Rectal smooth muscle tissue (tissue), 1 donor: ENCODE measurements around the gene WASF2.
"Not testable (repeated sequence)": the region's sequence is repeated elsewhere in the genome, so short reads cannot be mapped to it uniquely, and the experiment has no call there.

Experiments used
- H3K27ac ChIP-seq: one replicate; pipeline ENCODE4 v1.7.0; 2013; ENCODE audit warnings: low read depth, low read length, inconsistent platforms
- H3K27me3 ChIP-seq: one replicate; pipeline ENCODE4 v1.7.0; 2013; ENCODE audit warnings: low read length; ENCODE audit not compliant: control insufficient read depth, insufficient read depth
- H3K36me3 ChIP-seq: one replicate; pipeline ENCODE4 v1.7.0; 2013; ENCODE audit warnings: low read length; ENCODE audit not compliant: control insufficient read depth, insufficient read depth
- H3K4me1 ChIP-seq: one replicate; pipeline ENCODE4 v1.7.0; 2013; ENCODE audit warnings: low read length; ENCODE audit not compliant: control insufficient read depth, insufficient read depth
- H3K4me3 ChIP-seq: one replicate; pipeline ENCODE4 v1.7.0; 2013; ENCODE audit warnings: low read length
- H3K9ac ChIP-seq: one replicate; pipeline ENCODE4 v1.7.0; 2013; ENCODE audit warnings: low read length

Gene WASF2, protein sequence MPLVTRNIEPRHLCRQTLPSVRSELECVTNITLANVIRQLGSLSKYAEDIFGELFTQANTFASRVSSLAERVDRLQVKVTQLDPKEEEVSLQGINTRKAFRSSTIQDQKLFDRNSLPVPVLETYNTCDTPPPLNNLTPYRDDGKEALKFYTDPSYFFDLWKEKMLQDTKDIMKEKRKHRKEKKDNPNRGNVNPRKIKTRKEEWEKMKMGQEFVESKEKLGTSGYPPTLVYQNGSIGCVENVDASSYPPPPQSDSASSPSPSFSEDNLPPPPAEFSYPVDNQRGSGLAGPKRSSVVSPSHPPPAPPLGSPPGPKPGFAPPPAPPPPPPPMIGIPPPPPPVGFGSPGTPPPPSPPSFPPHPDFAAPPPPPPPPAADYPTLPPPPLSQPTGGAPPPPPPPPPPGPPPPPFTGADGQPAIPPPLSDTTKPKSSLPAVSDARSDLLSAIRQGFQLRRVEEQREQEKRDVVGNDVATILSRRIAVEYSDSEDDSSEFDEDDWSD

DNA sequence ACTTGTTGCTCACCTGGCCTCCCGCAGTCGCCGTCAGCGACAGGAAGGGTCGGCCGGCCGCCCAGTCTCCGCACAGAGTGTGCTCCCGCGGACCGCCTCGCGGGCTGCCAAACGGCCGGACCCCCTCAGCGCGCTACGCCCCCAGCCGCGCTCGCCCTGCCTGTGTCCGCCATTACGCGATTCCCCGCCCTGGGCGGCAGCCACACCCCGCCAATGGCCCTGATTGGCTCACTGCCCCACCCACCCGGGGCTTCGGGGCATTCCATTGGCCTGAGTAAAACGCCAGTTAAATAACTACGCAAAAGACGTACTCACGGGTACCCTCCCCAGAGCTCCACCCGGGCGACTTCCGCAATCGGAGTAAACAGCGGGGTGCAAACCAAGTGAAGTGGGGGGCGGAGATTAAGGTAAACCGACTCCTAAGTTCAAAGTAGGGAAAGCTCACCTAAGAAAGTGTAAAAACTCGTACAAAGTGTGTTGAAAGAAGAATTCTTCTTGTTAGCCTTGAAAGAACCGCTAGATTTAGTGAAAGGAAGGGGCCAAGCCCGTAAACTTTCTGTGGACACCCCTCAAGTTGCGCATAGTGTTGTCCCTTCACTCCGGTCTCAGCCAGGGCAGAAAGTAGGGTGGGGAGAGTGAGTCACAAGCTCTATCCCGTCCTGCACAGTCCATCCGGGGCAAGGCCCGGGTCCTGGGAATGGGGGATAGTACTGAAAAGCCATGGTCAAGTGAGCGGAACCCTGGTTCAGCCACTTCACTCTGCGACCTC is at the start of gene WASF2:
WASF2 (minus strand) TSS at position 195 of the 769 bp plus-strand sequence. CDS start 61,277 bp downstream, outside the sequence.
- Histone ChIP-seq H3K27ac (peak within 1 kb of the TSS; percentile 95), H3K36me3 (no peaks in the 10 kb centered on the region), H3K9ac (peak within 1 kb of the TSS; percentile 94), H3K27me3 (no peaks in the 10 kb centered on the region), H3K4me3 (peak within 1 kb of the TSS; percentile 73), H3K4me1 (peaks cover 24% of the 10 kb centered on the region)

DNA sequence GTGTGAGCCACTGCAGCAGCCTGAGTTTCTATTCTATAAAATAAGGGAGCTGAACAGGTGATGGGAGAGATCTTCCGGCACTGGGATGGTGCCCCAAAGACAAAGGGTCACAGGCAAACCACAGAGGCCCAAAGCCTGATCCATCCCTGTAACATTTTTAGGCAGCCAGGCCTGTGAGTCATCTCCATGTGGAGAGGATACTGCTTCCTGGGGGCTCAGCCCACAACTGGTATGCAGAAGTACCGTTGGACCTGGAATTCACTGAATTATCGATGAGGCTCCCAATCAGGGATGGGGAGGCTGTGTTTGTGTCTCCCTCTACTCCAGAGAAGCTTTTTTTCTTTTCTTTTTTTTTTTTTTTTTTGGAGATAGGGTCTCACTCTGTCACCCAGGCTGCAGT is 48.8 kb upstream of the WASF2 start:
- peaks cover 59% of the 10 kb centered on the region for H3K4me1 ChIP-seq
- peaks cover 2% of the 10 kb centered on the region for H3K36me3 ChIP-seq
- no peak overlapping the region for H3K4me3 ChIP-seq
- H3K9ac ChIP-seq, result no peak overlapping the region
- H3K27ac ChIP-seq, result peak overlapping the region; percentile 43
- no peaks in the 10 kb centered on the region for H3K27me3 ChIP-seq

DNA sequence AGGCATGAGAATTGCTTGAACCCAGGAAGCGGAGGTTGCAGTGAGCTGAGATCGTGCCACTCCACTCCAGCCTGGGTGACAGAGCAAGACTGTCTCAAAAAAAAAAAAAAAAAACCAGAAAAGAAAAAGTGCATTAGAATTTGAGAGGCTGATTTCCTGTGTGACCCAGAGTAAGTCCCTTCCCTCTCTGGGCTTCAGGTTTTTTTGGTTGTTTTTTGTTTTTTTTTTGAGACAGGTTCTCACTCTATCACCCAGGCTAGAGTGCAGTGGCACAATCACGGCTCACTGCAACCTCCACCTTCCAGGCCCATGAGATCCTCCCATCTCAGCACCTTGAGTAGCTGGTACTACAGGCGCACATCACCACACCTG is 48.3 kb upstream of the WASF2 start:
- Histone ChIP-seq H3K4me1 (peaks cover 58% of the 10 kb centered on the region), H3K27ac (peak overlapping the region; percentile 43)
- not testable (repeated sequence) for H3K36me3 ChIP-seq, H3K9ac ChIP-seq, H3K4me3 ChIP-seq, H3K27me3 ChIP-seq

DNA sequence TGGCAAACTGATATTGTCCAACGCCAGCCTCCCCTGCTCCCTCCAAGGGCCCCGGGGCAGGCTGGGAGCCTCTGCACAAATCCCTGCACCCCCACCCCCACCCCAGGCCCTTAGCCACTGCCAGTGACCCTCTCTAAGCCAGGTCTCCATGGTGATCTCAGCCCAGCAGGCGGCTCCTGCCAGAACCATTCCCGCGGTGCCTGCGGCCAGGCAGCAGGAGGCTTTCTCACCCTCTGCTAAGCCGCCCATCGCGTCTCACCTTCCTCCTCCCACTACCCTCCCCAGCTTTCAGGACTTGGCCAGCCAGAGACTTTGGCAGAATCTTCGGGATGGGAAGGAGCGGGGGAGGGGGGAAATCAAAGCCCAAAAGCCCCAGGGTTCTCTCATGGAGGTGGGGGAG is 46.8 kb upstream of the WASF2 start:
- Histone ChIP-seq H3K27me3 (no peaks in the 10 kb centered on the region), H3K9ac (no peak overlapping the region), H3K4me1 (peaks cover 43% of the 10 kb centered on the region), H3K4me3 (no peak overlapping the region), H3K27ac (peak overlapping the region; percentile 83), H3K36me3 (peaks cover 4% of the 10 kb centered on the region)

DNA sequence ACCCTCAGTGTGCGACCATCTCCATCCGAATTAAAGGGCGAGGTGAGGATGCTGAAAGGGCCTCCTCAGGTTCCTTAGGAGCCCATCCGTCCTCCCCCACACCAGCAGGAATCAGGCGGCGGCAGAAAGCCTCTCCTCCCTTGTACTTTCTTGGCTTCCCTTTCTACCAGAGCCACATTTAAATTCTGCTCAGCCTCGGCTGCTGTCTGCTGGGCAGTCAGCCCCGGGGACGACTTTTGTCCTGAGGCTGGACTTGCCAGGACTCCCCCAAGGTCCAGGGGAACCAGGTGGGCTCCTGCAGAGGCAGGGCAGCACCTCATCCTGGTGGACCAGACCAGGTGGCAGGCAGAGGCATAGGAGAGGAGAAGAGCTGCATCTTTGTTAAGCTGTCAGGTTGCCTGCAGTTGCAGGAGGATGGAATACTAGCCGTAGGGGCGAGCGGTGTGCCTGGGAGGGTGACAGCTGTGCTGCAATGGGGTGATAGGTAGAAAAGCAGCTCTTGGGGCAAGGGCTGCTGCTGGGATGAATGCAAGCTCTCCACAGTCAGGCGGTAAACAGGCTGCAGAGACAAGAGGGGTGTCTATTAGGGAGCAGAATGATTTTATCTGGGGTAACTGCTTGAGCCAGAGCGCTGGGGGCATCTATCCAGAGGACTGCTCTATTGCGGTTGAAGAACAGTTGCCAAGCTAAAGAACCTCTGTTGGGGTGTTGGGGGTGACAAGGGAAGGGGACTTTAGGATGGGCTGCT is 46.2 kb upstream of the WASF2 start:
- no peaks in the 10 kb centered on the region for H3K27me3 ChIP-seq
- no peak overlapping the region for H3K4me3 ChIP-seq
- H3K4me1 ChIP-seq, result peaks cover 42% of the 10 kb centered on the region
- no peak overlapping the region for H3K9ac ChIP-seq
- H3K36me3 ChIP-seq, result peaks cover 4% of the 10 kb centered on the region
- peak overlapping the region; percentile 83 for H3K27ac ChIP-seq

DNA sequence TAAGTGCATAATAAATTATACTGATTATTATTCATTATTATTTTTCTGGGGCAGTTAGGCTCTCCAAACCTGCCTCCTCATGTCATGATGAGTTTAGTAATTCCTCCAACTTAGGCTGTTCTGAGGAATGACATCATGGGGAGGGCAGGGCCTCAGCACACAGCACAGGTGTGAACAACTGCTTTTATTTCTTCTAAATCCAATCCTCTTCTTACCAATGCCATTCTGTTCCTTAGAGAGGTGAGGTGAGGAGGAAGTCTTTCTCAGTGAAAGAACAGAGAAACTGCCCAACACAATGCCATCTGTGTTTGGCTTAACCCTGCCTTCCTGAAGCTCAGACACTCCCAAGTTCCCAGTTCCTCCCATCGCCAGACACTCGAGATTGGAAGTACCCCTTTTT is 45.4 kb upstream of the WASF2 start:
- Histone ChIP-seq H3K4me1 (peaks cover 39% of the 10 kb centered on the region), H3K9ac (no peak overlapping the region), H3K4me3 (no peak overlapping the region)

DNA sequence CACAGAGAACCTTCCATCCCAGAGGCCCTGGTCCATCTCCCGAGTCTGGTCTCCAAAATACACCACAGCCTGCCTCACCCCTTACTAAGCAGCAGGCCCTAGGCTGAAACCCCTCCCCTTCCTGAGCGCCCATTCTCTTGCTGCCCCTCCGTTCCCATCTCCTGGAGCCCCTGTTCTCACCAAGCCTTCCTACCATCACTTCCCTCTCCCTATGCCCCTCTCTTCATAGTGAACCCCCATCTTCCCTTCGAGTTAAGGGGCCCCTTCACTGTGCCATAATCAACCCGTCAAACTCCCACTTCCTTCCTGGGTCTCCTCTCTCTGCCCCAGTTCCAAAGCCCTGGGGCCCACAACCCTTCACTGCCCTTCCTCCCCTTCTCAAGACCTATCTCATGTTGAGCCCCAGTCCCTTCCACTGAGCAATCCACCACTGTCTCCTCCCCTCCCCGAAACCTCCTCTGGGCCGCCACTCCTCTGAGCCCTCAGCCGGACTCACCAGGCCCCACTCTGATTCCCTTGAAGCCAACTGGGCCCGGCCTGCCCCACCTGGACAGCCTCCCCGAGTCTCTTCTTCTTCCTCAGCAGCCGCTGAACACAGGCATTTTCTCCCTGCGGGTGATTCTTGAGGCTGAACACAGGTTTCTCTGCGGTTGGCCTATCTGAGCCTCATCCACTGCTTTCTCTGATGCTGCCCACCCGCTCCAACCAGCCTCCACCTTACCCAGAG is 42.2 kb upstream of the WASF2 start:
- Histone ChIP-seq H3K4me1 (peaks cover 39% of the 10 kb centered on the region), H3K4me3 (no peak overlapping the region), H3K27me3 (no peaks in the 10 kb centered on the region), H3K9ac (no peak overlapping the region), H3K27ac (no peak overlapping the region), H3K36me3 (peaks cover 4% of the 10 kb centered on the region)

More for the DNA sequence above, 45.4 kb upstream of the WASF2 start:
- Histone ChIP-seq H3K27me3 (no peaks in the 10 kb centered on the region), H3K27ac (peak overlapping the region; percentile 83), H3K36me3 (peaks cover 4% of the 10 kb centered on the region)

DNA sequence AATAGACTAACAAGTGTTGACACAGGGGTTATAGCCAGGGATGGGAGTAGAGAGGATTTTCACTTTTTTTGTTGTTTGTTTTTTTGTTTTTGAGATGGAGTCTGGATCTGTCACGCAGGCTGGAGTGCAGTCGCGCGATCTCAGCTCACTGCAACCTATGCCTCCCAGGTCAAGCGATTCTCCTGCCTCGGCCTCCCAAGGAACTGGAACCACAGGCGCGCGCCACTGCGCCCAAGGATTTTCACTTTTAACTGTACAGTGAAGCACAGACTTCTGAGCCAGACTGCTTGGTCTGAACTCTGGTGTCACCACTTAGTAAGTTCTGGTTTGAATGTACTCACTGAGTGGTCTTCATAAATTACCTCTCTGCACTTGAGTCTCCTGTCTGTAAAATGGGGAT is 40.2 kb upstream of the WASF2 start:
- Histone ChIP-seq H3K9ac (no peak overlapping the region), H3K36me3 (peaks cover 4% of the 10 kb centered on the region), H3K27me3 (no peaks in the 10 kb centered on the region), H3K4me3 (no peak overlapping the region), H3K4me1 (peaks cover 37% of the 10 kb centered on the region), H3K27ac (peak overlapping the region; percentile 84)

DNA sequence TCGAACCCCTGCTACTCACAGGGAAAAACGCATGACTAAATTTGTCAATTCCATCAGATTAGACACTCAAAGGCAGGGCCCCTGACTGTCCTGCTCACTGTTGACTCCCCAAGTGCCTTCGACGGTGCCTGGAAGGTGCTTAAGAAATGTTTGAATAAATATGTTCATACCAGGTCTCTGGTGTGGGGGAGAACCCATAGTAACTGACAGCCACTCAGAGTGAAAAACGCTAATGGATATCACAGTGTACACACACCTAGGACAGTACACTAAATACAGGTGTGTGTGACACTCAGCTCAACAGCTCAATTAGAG is 39.7 kb upstream of the WASF2 start:
- Histone ChIP-seq H3K4me1 (peaks cover 41% of the 10 kb centered on the region), H3K9ac (no peak overlapping the region), H3K4me3 (no peak overlapping the region), H3K36me3 (peaks cover 4% of the 10 kb centered on the region), H3K27ac (peak overlapping the region; percentile 84), H3K27me3 (no peaks in the 10 kb centered on the region)

DNA sequence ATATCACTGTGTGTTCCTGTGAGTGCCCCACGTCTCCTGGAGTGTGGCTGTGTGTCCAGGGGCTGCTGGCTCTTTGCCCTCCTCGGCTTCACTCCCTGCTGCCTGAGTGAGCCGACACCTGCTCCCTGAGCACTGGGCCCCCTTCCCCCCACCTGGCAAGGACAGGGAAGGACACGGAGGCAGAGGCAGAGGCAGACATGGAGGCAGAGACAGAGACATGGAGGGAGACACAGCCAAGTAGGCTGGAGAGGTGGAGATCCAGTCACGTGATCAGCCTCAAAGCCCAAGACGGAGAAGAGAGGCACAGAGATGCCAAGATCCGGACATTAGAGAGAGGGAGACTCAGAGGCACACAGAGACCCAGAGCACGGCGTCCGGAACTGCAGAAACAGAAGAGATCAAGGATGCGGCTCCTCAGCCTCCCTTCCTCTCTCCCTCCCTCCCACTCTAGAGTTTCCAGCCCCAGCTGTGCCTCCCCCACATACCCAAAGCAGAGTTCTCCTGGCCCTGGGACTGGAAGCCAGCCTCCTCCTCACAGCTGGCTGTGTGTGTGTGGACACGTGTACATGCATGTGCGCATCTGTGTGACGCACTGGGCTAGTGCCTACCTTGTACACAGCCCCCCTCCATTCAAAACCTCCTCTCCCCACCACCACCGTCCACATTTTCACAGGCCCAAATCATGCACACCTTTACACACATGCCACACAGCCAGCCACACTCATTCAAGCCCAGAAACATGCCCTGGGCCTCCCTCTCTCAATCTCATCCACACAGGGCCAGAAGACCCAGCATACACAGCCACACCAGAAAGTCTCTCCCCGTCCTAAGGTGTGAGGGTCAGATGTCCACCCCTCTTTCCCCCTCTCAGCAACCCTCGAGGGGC is 39.1 kb upstream of the WASF2 start:
- Histone ChIP-seq H3K36me3 (peaks cover 4% of the 10 kb centered on the region), H3K9ac (peak overlapping the region; percentile 1), H3K4me1 (peaks cover 46% of the 10 kb centered on the region), H3K27me3 (no peaks in the 10 kb centered on the region), H3K27ac (peak overlapping the region; percentile 84), H3K4me3 (peak overlapping the region; percentile 73)
